GM19455 (cell line): ENCODE measurements around the gene POU2AF2.
"Not testable (repeated sequence)": the region's sequence is repeated elsewhere in the genome, so short reads cannot be mapped to it uniquely, and the experiment has no call there.

Experiments
- ATAC-seq: cut with Tn5 transposase; IDR thresholded peaks from one replicate; pipeline ENCODE4 v1.9.1; 2021; ENCODE audit not compliant: unreplicated experiment

The POU2AF2 gene

DNA sequence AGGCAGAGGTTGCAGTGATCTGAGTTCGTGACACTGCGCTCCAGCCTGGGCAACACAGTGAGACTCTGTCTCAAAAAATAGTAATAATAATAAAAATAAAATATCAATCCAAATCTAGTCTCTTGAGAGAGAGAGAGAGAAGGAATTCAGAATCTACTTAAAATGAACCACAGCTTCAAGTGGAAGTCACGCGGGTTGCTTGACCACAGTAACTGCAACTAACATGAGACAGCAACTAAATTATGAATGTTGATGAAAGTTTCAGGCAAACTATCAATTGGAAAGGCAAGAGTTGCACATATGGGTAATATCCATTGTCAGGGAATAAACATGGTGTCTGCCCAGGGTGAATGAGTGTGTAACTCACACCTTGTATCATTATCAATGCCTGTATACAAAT lies 12.5 kb downstream of the POU2AF2 start:
- no peak for ATAC-seq

DNA sequence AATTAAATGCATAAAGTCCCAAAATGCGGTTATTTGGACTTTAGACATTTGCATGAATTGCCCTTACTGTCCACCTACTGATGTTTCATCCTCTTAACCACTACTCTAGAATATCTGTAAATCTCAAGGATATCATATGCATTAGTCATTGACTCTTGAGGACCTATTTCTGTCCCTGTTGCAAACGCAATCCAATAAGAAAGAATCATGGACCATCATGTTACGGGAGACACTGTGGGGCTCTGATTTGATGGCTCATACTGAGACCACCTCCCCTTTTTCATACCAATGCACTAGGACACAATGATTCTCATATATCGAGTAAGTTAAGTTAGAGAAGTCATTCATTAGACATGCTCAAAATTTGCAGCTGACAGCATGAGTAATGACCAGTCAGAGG lies 14.4 kb downstream of the POU2AF2 start:
- no peak for ATAC-seq

DNA sequence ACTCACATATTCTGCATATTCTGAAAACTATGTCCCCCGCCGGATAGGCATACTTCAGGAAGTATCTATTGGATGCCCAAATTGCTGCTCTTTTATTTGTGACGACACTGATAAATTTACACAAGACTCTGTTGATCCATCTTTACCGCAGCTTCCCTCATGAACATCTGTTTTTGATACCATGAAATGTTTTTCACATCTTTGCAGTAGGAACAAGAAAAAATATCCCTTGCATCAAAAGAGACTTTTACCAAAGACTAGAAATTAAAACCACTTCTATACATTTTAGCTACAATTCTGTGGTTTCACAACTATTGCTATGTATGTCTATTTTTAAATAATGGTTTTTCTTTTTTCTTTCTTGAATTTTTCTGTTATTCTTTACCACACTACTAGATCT lies 15.3 kb downstream of the POU2AF2 start:
- no peak for ATAC-seq

DNA sequence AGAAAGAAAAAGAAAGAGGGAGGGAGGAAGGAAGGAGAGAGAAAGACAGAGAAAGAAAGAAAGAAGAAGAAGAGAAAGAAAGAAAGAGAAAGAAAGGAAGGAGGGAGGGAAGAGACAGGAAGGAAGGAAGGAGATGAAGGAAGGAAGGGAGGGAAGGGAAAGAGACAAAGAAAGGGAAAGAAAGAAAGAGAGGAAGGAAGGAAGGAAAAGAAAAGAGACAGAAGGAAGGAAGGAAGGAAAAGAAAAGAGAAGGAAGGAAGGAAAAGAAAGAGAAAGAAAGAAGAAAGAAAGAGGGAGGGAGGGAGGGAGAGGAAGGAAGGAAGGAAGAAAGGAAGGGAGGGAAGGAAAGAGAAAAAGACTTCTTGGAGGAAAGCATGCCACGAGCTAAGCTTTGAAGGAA lies 19.1 kb downstream of the POU2AF2 start:
- no peak for ATAC-seq

DNA sequence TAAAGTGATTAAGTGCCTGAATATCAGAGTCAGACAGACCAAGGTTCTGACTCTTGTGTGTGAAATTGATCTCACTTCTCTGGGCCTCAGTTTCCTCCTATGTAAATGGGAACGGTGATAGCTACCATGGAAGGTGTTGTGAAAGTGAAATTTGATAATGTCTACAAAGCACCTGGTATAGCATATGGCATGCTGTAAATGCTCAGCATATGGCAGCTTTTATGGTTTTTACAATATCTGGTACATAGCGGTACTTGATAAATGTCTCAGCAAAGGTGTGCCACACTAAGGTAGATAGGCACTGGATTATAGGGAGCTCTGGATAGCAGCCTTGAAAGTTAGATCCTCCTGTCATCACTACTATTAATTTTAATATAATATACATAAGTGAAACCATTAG lies 19.9 kb downstream of the POU2AF2 start:
- no peak for ATAC-seq

DNA sequence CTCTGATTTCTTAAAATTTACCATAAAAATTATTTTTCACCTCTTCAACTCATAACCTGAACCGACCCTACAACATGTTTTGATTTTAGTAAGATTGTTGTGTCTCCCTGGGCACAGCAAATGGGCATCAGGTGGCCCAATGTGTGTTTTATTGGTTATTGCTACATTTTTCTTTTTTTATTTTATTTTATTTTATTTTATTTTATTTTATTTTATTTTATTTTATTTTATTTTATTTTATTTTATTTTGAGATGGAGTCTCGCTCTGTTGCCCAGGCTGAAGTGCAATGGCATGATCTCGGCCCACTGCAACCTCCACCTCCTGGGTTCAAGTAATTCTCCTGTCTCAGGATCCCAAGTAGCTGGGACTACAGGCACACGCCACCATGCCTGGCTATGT lies 22.8 kb downstream of the POU2AF2 start:
- not testable (repeated sequence) for ATAC-seq

DNA sequence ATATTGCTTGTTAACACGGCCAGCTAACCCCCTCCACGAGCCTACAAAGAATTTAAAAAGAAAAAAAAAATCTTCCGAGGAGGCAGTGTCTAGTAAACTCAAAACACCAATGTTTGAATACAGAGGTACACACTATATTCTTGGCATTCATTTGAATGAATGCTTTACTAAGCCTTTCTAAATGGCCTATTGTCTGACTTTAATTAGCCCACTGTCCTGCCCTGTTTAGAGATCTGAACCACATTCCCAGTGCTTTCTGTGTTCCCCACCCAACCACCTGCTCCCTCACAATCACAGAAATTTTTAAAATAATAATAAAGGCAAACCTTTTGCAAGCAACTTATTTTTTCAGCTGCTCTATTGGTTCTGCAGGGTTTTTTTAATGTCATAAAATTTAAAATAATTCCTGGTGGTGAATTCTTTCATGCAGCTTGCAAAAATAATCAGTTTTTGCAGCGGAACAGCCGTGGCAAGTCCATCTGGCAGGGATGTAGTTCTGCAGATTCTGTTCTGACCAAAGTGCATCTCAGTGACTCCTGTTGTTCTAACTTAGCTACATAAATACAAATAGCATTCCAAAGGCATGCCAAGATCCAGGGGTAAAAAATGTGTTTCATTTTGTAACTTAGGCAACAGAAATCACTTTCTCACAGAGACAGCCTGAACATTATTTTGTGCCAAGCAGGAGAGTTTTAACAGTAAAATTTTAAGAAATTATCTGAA lies 23.8 kb downstream of the POU2AF2 start:
- ATAC-seq = no peak

DNA sequence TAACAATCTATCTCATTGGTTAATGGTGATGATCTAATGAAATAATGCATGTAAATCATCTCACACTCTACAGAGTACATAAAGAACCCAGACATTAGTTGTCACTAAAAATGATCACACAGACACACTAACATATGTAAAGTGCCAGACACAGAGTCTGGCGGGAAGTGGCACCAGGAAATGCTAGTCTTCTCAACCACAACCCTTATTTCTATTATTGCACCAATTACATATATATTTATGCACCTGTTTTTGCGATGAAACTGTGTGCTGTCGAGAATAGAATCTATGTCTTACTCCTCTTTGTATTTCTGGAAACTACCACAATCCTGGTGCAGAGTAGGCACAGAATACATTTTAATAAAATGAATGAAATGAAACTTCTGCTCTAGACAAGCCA lies 26.9 kb downstream of the POU2AF2 start:
- ATAC-seq = no peak

DNA sequence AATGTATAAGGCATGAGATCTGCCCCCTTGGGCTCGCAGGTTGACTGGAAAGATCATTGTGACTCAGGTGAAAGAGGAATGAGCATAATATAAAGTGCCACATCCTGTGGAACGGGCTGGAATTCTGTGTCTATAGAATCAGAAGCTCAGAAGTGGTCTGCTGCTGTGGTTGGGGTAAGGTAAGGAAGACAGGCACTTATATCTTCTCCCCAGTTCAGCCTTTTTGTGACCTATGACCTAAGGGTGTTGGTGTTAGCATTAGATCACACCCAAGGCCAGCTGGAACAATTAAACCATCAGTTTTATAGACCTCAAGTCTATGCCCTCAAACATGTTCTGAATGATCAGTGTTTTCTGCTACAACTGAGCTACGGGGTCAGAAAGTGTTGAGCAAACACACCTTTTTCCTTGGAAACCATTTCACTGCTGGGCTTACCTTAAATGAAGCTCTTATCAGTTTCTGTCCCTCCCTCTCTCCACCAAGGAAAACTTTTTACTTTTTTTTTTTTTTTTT lies 37.1 kb downstream of the POU2AF2 start:
- no peak for ATAC-seq

DNA sequence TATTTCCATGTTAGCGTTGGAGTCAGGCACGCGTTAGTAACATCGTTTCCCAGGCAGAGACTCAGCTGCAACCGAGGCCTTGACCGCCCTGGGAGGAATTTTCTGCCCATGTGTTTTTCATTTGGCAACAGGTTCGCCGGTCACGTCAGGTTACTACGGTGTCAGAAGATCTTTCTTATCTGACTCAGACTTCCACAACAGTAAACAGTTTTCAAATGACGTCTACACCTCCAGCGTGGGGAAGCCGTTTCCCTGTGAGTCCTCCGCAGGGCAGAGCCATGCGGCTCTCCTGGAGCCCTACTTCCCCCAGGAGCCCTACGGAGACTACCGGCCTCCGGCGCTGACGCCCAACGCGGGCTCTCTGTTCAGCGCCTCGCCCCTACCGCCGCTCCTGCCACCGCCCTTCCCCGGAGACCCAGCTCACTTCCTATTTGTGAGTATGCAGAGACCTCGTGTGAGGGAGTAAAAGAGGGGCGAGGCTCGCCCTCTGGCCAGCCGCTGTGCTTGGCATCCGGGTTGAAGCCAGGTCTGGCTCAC lies 38.5 kb downstream of the POU2AF2 start:
- no peak for ATAC-seq

DNA sequence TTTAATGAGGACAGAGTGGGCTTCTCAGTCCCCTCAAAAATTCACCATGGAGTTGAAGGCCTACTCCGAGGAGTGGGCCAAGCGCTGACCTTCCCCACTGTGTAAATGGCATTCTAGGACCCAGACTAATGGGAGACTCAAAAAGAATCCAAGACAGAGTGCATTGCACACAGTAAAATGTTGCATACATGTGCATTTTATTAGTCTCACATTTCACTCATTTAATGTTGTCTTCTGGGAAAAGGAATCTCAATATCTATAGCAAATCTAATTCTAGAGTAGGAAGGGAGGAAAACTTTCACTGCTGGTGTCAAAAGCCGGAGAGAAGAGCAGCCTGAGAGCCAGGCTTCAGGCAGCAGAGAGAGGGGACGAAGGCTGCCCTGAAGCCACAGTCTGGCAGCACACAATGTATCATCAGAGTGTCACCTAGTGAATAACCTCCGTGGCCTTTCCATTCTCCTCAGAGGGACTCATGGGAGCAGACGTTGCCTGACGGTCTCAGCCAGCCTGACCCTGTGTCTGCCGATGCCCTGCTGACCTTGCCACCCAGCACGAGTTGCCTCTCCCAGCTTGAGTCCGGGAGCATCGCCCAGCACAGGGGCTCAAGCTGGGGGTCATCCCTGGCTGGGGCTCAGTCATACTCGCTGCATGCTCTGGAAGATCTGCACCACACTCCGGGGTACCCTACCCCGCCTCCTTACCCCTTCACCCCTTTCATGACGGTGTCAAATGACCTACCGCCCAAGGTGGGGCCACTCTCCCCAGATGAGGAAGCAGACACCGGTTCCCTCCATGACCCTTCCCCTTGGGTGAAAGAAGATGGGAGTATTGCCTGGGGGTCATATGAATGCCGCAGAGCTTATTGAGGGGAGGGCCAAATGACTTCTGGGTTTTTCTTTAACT lies 39.9 kb downstream of the POU2AF2 start:
- no peak for ATAC-seq

DNA sequence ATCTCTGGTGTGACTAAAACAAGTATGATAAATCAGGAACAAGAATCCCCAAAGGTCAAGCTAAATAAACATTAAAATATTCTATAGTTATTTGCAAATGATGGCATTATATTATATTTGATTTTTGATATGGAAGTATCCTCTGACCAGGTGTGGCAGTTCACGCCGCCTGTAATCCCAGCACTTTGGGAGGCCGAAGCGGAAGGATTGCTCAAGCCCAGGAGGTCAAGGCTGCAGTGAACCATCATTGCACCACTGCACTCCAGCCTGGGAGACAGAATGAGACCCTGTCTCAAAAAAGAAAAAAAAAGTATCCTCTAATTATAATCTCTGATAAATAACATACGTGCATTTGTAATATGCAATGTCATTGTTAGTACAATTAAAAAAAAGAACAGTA lies 46.2 kb downstream of the POU2AF2 start:
- no peak for ATAC-seq

DNA sequence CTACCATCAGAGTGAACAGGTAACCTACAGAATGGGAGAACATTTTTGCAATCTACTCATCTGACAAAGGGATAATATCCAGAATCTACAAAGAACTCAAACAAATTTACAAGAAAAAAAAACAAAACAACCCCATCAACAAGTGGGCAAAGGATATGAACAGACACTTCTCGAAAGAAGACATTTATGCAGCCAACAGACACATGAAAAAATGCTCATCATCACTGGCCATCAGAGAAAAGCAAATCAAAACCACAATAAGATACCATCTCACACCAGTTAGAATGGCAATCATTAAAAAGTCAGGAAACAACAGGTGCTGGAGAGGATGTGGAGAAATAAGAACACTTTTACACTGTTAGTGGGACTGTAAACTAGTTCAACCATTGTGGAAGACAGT lies 46.9 kb downstream of the POU2AF2 start:
- ATAC-seq = not testable (repeated sequence)

DNA sequence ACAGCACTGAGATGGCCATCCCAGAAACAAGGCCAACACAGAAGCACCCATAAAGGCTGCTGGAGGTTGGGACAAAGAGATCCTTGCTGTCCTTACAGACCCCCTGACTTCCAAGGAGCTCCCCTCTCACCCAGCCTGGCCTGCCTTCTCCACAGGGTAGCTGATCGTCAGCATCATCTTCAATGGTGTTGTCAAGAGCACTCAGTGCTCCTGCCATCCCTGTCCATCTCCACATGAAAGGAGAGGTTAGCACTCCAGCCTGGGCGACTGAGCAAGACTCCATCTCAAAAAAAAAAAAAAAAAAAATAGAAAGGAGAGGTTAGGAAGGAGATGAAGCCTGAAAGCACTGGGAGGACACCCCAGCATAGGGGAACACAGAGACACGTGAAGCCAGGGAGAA lies 50.7 kb downstream of the POU2AF2 start:
- no peak for ATAC-seq

DNA sequence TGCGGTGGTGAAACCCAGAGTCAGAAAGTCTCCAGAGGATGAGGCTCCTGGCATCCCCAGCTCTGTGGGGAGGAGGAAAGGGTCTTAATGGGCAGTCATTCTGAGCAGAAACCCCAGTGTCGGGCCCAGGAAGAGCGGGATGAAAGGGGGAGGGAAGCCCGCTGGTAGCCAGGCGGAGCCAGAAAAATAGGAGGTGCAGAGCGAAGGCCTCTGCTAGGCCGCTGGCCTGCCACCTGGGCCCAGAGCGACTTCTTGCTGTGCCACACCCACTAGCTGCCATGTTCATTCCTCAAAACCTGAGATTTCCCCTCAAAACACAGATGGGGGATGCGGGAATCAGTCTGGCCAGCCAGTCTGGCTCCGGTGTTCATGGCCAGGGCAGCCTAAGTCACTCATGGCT lies 52.2 kb downstream of the POU2AF2 start:
- ATAC-seq = no peak

DNA sequence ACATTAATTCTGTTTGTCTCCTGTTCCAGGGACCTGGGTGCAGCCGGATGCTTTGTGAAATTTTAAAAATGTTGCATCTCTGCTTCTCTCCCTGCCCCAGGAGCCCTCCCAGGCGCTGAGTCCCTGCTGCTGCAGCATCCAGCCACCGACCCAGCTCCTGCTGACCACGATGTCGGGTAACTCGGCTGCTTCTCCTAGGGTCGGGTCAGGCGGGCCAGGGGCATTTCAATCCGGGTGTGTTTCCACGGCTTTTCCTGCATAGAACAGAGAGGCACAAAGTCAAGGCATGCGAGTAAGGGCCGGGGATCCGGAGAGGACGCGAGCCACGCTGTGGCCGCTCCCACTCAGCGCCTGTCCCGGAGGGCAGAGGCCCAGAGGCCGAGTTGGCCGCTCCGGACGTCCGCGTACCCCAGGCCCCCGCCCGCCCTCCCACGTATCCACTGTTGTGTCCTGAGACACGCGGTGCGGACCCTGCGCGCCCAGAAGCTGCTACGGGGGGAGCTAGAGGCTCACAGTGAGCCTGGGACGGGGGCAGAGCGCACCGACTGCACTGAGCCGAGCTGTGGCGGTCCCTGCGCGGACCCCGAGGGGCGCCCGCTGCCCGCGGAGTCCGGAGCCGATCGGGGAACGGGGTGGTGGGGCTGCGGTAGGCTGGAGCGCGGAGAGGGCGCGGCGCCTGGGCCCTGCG lies 53.0 kb downstream of the POU2AF2 start, which contains the start of gene POU2AF3:
TSS of gene POU2AF3 (plus strand) at position 134 of the 688 bp plus-strand sequence. CDS start at position 170, 36 bp downstream.
- no peak for ATAC-seq

DNA sequence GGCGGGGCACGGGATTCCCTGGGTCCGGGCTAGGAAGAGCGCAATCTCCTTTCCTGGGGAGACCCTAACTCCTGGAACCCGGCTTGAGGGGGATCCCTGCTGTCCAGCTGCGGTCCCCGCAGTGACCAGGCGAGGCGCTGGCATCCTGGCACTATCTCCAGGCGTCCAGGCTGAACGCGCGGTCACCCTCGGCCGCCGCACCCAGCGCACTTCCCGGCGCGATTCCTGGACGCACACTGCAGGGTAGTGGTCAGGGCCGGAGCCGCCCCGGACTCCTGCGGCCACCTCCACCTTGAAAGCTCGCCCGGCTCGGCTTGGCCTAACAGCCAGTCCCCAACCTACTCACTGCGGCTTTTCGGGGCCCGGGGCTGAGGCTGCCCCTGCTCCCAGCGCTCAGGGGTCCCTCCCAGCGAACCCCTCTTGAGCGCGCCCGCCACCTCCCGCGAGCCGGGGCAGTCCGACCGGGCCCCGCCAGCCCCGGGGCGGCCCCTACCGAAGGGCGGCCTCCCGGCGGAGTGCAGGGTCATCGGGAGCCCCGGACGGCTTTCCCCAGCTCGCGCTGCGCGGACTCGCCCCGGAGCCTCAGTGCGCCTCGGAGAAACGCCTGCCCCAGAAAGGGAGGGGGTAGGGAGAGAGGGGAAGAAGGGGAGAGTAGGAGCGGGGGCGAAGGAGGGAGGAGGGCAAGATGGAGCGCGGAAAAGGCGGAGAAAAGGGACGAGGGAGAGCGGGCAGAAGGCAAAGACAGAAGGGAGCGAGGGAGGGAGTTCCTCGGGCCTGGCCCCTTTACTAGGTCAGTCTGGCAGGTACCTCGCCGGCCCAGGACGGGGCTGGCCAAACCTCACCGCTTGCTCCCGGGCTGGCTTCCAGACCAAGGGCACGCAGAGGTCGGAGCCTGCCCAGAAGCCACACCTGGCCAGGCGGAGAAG lies 53.8 kb downstream of the POU2AF2 start:
- ATAC-seq = peak; percentile 76

DNA sequence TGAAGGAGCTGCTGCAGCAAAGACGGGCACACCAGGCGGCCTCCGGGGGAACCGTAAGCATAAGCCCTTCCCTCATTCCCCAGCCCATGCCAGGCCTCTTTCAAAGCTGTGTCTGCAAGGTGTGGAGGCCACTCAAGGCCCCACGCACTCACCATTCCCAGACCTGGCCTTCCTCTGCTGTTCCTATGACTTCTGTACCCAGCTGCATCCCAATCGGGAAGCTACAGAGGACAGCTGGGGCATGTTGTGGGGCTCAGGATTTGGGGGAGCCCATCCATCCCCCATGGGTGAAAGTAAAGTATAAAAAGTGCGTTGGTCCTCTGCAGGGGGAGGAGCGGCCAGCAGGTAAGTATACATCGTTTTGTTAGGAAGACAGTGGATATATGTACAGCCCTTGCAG lies 55.0 kb downstream of the POU2AF2 start:
- no peak for ATAC-seq

DNA sequence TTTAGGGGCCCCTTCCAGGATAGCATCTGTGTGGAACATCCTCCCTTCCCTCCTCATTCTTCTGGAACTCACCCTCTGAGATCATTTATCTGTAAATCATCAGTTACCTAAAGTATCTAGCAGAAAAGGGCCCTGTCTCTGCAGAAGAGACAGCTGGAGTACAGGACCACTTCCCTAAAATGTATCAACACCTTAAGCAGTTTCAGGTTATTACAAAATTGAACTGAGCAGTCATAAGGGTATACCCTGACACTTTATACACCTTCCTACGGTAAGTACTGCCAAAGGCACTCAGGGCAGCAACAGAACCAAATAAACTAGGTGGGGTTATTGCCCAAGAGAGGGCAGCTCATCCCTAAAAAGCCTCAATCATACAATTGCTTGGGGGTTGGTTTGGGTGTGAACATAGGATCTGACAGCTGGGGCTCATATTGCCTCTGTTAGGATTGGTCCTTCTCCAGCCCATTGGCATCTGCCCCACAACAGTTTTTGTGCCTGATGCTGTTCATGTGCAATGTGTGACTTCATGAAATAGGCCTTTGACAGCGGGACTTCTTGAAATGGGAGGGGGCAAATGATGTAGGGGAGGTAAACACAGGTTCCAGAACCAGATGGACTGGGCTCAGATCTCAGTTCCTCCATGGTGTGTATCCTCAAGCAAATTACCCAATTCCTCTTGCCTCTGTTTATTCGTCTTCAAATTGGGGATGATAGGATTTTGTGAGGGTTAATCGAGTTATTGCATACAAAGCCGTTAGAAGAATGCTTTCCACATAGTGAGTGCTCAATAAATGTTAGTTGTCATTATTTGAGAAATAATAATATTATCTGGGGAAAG lies 55.7 kb downstream of the POU2AF2 start:
- ATAC-seq = no peak
